Adrenal gland (tissue), 5 donors: ENCODE results near the gene TFF3.

ENCODE experiments used
- CTCF ChIP-seq, 6 experiments: fragments of 450-650 bp in 4 of 6; fragments of 200-600 bp in 2 of 6; sonication (generic) in 1 of 6; IDR thresholded peaks; 1 replicate in 5 of 6; 2 replicates in 1 of 6; pipeline versions ENCODE4 v1.5.1 to v1.8.0; 2016 to 2021; ENCODE audit warnings: antibody characterized with exemption in 6 of 6, mild to moderate bottlenecking in 2 of 6, moderate library complexity in 1 of 6
- POLR2A ChIP-seq, 2 donors: fragments of 450-650 bp; IDR thresholded peaks; one replicate each; pipeline ENCODE4 v1.6.1; 2017; ENCODE audit warnings: antibody characterized with exemption in 2 of 2, mild to moderate bottlenecking in 2 of 2, moderate library complexity in 1 of 2
- donor health status: DM: no; HTN: no; CAD: no.

- TF ChIP-seq CTCF (IDR thresholded peaks at IDR 0.05) (no peak), POLR2A (IDR thresholded peaks at IDR 0.05) (no peak)
Observed at GRCh38 chr21:42286416-42286815, 28.8 kb downstream of the TFF3 start.
